ENCODE results near the gene SGO1.
"Not testable (repeated sequence)": the region's sequence is repeated elsewhere in the genome, so short reads cannot be mapped to it uniquely, and the experiment has no call there.

SGO1 gene

DNA sequence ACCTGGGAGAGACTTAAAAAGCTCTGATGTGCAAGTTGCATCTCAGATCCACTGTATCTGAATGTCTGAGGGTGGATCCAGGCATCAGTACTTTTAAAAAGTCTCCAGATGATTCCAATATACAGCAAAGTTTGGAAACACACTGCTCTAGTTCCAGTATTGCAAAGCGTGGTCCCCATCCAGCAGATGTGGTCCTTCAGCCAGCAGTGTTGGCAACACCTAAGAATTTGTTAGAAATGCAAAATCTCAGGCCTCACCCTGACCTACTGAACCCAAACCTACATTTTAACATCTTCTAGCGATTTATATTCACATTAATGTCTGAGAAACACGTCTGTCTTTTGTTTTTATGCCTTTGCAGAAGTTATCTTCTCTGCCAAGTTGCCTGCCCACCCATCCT is 32.2 kb upstream of the SGO1 start:
- ChIA-PET POLR2A (no interaction called here), CTCF (interaction anchor here (0.6 kb wide), 1 partner anchor 84 kb away, joined by 5 read pairs; no protein-coding TSS in a partner anchor)
- TF ChIP-seq ZNF384 (IDR thresholded peaks at IDR 0.05), result no peak
- no peak for TF ChIP-seq NFRKB (IDR thresholded peaks at IDR 0.05)
- no peak for TF ChIP-seq BHLHE40 (IDR thresholded peaks at IDR 0.05; ENCODE audit: borderline replicate concordance)
- TF ChIP-seq SP1 (IDR thresholded peaks at IDR 0.05), result no peak
- no peak for TF ChIP-seq SUZ12 (IDR thresholded peaks at IDR 0.05)
- no peak for TF ChIP-seq FOXM1 (IDR thresholded peaks at IDR 0.05; ENCODE audit: borderline replicate concordance)
- DNase-seq (ENCODE audit: extremely low spot score), result no peak

DNA sequence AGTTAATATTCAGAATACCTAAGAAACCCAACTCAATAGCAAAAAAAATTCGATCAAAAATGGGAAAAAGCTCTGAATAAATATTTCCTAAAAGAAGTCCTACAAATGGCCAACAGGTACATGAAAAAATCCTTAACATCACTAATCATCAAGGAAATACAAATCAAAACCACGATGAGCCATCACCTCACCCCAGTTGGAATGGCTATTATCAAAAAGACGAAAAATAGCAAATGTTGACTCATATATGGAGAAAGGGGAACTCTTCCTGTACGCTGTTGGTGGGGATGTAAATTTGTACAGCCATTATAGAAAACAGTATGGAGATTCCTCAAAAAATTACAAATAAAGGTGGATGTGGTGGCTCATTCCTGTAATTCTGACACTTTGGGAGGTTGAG is 29.6 kb upstream of the SGO1 start:
- CTCF ChIA-PET, result no interaction called here
- no peak for TF ChIP-seq BHLHE40 (IDR thresholded peaks at IDR 0.05; ENCODE audit: borderline replicate concordance)
- TF ChIP-seq SUZ12 (IDR thresholded peaks at IDR 0.05), result no peak
- no peak for TF ChIP-seq ZNF384 (IDR thresholded peaks at IDR 0.05)
- no peak for TF ChIP-seq NFRKB (IDR thresholded peaks at IDR 0.05)
- no peak for TF ChIP-seq TARDBP (IDR thresholded peaks at IDR 0.05)
- TF ChIP-seq L3MBTL2 (conservative IDR thresholded peaks at IDR 0.05), result no peak
- TF ChIP-seq LEF1 (IDR thresholded peaks at IDR 0.05; ENCODE audit: borderline replicate concordance), result no peak
- TF ChIP-seq ARNT (IDR thresholded peaks at IDR 0.05), result no peak
- TF ChIP-seq HDGF (IDR thresholded peaks at IDR 0.05; ENCODE audit: borderline replicate concordance), result no peak
- TF ChIP-seq FOXK2 (IDR thresholded peaks at IDR 0.05), result no peak
- TF ChIP-seq, protein P1, sequence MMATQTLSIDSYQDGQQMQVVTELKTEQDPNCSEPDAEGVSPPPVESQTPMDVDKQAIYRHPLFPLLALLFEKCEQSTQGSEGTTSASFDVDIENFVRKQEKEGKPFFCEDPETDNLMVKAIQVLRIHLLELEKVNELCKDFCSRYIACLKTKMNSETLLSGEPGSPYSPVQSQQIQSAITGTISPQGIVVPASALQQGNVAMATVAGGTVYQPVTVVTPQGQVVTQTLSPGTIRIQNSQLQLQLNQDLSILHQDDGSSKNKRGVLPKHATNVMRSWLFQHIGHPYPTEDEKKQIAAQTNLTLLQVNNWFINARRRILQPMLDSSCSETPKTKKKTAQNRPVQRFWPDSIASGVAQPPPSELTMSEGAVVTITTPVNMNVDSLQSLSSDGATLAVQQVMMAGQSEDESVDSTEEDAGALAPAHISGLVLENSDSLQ (IDR thresholded peaks at IDR 0.05), result no peak
- TF ChIP-seq CTBP1 (IDR thresholded peaks at IDR 0.05; ENCODE audit: borderline replicate concordance), result no peak
- no peak for TF ChIP-seq FOXA1 (IDR thresholded peaks at IDR 0.05)
- no peak for TF ChIP-seq SP1 (IDR thresholded peaks at IDR 0.05)
- no peak for TF ChIP-seq FOXM1 (IDR thresholded peaks at IDR 0.05; ENCODE audit: borderline replicate concordance)
- DNase-seq (ENCODE audit: extremely low spot score), result no peak
- POLR2A ChIA-PET, result no interaction called here

DNA sequence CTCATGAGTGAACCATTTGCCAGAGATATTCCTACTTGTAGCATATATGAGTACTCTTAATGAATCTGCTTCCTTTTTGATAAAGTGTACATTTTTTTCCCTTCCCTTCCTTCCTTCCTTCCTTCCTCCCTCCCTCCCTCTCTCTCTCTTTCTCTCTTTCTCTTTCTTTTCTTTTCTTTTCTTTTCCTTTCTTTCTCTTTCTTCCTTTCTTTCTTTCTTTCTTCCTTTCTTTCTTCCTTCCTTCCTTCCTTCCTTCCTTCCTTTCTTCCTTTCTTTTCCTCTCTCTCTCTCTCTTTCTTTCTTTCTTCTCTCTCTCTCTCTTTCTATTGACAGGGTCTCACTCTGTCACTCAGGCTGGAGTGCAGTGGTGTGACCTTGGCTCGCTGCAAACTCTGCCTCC is 27.5 kb upstream of the SGO1 start:
- POLR2A ChIA-PET; DNase-seq (ENCODE audit: extremely low spot score): not testable (repeated sequence)
- CTCF ChIA-PET, result interaction anchor here (0.6 kb wide), 1 partner anchor 20 kb away, joined by 4 read pairs; no protein-coding TSS in a partner anchor

DNA sequence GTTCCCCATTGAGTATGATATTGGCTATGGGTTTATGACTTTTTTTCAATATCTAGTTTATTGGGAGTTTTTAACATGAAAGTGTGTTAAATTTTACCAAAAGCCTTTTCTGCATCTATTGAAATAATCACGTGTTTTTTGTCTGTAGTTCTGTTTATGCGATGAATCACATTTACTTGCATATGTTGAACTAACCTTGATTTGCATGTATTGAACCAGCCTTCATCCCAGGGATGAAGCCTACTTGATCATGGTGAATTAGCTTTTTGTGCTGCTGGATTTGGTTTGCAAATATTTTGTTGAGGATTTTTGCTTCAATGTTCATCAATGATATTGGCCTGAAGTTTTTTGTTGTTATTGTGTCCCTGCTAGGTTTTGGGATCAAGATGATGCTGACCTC is 21.9 kb upstream of the SGO1 start:
- DNase-seq (ENCODE audit: extremely low spot score); POLR2A ChIA-PET; CTCF ChIA-PET: not testable (repeated sequence)

DNA sequence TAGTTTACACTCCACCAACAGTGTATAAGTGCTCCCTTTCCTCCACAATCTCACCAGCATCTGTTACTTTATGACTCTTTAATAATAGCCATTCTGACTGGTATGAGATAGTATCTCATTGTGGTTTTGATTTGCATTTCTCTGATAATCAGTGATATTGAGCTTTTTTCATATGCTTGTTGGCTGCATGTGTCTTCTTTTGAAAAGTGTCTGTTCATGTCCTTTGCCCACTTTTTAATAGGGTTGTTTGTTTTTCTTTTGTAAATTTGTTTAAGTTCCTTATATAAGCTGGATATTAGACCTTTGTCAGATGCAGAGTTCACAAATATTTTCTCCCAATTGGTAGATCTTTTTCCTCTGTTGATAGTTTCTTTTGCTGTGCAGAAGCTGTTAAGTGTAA is 19.9 kb upstream of the SGO1 start:
- DNase-seq (ENCODE audit: extremely low spot score); POLR2A ChIA-PET; CTCF ChIA-PET: not testable (repeated sequence)

DNA sequence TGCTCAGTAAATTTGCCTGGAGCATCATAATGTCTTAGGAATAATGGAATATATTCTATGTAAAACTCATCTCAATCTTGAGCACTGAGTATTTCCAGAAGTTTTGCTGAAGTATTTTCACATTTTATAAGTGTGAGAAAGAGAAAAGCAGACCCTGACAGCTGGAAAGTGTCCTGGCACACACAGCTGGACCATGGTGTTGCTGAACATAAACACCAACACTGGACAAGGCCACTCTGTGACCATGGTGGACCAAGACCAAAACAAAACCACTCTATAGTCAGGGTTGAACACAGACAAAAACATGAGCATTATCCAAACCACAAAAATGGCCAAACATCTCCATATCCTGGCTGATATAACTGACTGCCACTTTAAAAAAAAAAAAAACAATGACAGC is 15.1 kb upstream of the SGO1 start:
- TF ChIP-seq ARNT (IDR thresholded peaks at IDR 0.05), result no peak
- TF ChIP-seq ELF4 (IDR thresholded peaks at IDR 0.05), result no peak
- no peak for TF ChIP-seq L3MBTL2 (conservative IDR thresholded peaks at IDR 0.05)
- TF ChIP-seq, protein P1 (IDR thresholded peaks at IDR 0.05), result no peak
- TF ChIP-seq SUZ12 (IDR thresholded peaks at IDR 0.05), result no peak
- no peak for TF ChIP-seq FOXK2 (IDR thresholded peaks at IDR 0.05)
- no peak for TF ChIP-seq FOXA1 (IDR thresholded peaks at IDR 0.05)
- TF ChIP-seq LEF1 (IDR thresholded peaks at IDR 0.05; ENCODE audit: borderline replicate concordance), result no peak
- TF ChIP-seq FOXM1 (IDR thresholded peaks at IDR 0.05; ENCODE audit: borderline replicate concordance), result no peak
- no peak for TF ChIP-seq NFRKB (IDR thresholded peaks at IDR 0.05)
- TF ChIP-seq HDGF (IDR thresholded peaks at IDR 0.05; ENCODE audit: borderline replicate concordance), result no peak
- no peak for TF ChIP-seq CTBP1 (IDR thresholded peaks at IDR 0.05; ENCODE audit: borderline replicate concordance)
- TF ChIP-seq SP1 (IDR thresholded peaks at IDR 0.05), result no peak
- CTCF ChIA-PET, result no interaction called here
- POLR2A ChIA-PET, result no interaction called here

DNA sequence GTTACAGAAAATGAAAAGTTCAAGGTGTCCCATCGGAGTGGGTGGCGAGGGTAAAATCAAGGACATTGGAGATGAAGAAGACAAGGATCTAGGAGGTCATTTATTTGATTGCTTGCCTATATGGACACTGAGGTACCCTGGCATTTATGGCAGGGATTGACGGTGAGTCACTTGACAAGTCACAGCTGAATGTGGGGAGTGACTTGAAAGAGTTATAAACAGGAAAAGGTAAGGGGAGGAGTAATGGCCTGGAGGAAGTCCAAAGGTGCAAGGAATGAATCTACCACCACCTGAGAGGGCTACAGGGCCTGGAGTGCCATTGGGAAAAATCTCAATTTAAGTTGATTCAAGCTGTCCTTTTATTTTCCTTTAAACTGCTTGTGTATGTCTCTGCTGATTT is 11.8 kb upstream of the SGO1 start:
- no peak for DNase-seq (ENCODE audit: extremely low spot score)
- ChIA-PET CTCF (no interaction called here), POLR2A (no interaction called here)
- TF ChIP-seq SUZ12 (IDR thresholded peaks at IDR 0.05) (no peak), HDGF (IDR thresholded peaks at IDR 0.05; ENCODE audit: borderline replicate concordance) (no peak)

More for the DNA sequence above, 15.1 kb upstream of the SGO1 start:
- no peak for DNase-seq (ENCODE audit: extremely low spot score)

DNA sequence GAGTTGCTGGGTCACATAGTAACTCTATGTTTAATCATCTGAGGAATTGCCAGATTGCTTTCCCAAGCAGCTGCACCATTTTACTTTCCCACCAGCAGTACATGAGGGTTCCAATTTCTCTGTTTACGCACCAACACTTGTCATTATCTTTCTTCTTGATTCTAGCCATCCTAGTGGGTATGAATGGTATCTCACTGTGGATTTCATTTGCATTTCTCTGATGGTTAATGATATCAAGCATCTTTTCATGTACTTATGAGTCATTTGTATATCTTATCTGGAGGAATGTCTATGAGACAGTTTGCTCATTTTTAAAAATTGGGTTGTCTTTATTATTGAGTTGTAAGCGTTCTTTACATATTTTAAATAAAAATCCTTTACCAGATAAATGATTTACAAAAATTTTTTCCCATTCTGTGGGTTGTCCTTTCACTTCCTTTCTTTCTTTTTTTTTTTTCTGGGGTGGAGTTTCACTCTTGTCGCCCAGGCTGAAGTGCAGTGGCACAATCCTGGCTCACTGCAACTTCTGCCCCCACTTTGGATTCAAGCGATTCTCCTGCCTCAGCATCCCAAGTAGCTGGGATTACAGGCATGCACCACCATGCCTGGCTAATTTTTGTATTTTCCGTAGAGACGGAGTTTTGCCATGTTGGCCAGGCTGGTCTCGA is 8.9 kb upstream of the SGO1 start:
- no peak for DNase-seq (ENCODE audit: extremely low spot score)
- ChIA-PET POLR2A (no interaction called here), CTCF (no interaction called here)
- no peak for TF ChIP-seq ARNT (IDR thresholded peaks at IDR 0.05)

DNA sequence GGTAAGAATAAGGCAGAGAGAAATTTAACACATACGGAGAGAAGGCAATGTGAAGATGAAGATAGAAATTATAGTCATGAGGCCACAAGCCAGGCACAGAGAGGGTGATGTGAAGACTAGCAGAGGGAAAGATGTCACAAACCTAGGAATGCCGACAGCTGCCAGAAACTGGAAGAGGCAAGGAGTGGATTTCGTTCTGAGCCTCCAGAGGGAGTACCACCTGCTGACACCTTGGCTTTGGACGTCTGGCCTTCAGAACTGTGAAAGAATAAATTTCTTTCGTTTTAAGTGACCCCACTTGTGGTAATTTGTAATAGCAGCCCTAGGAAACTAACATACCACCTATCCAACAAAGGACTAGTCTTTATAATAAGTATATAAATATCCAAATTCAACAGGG is 5.0 kb upstream of the SGO1 start:
- CTCF ChIA-PET, result no interaction called here
- TF ChIP-seq FOXK2 (IDR thresholded peaks at IDR 0.05) (no peak), CTBP1 (IDR thresholded peaks at IDR 0.05; ENCODE audit: borderline replicate concordance) (no peak), BHLHE40 (IDR thresholded peaks at IDR 0.05; ENCODE audit: borderline replicate concordance) (no peak)
- peak; percentile 15 for DNase-seq (ENCODE audit: extremely low spot score)
- POLR2A ChIA-PET, result no interaction called here
